Ovary (tissue), 9 donors: ENCODE data around the gene MRPS16. TPM values are rescaled to one million over a fixed set of nuclear protein-coding genes. Genes with fewer than 3 reads are reported as not detected.

Source experiments
- DNase-seq, 5 donors: peaks; one replicate each; pipeline ENCODE4 v3.0.0-alpha.2; 2019 to 2020
- H3K27ac ChIP-seq, 2 donors: fragments of 200-600 bp; one replicate each; pipeline versions ENCODE4 v1.5.1 to v1.8.0; 2019 to 2022
- H3K27me3 ChIP-seq: fragments of 200-600 bp; one replicate; pipeline ENCODE4 v1.8.0; 2022
- H3K36me3 ChIP-seq: fragments of 200-600 bp; sonication (generic); one replicate; pipeline ENCODE4 v1.5.1; 2019
- H3K4me1 ChIP-seq: one replicate; pipeline ENCODE4 v1.8.1; 2013; ENCODE audit warnings: mild to moderate bottlenecking, moderate library complexity; ENCODE audit not compliant: insufficient read depth
- H3K4me3 ChIP-seq: fragments of 200-600 bp; sonication (generic); one replicate; pipeline ENCODE4 v1.5.1; 2017
- H3K9me3 ChIP-seq, 2 donors: fragments of 200-600 bp in 1 of 2; sonication (generic) in 1 of 2; one replicate each; pipeline versions ENCODE4 v1.5.1 to v1.8.1; 2013 to 2019; ENCODE audit warnings: mild to moderate bottlenecking in 1 of 2, moderate library complexity in 1 of 2
- CTCF ChIP-seq, 3 donors: fragments of 450-650 bp in 2 of 3; fragments of 200-600 bp in 1 of 3; IDR thresholded peaks; one replicate each; pipeline versions ENCODE4 v1.5.1 to v1.8.0; 2016 to 2022; ENCODE audit warnings: antibody characterized with exemption in 3 of 3, mild to moderate bottlenecking in 1 of 3
- EP300 ChIP-seq: sonication (generic); formaldehyde crosslinking; IDR thresholded peaks from one replicate; pipeline ENCODE4 v1.6.1; 2017; ENCODE audit warnings: antibody characterized with exemption
- POLR2A ChIP-seq: fragments of 450-650 bp; IDR thresholded peaks from one replicate; pipeline ENCODE4 v1.6.1; 2017; ENCODE audit warnings: antibody characterized with exemption, mild to moderate bottlenecking, moderate library complexity
- WGBS, 3 donors: extraction: QIAGEN DNeasy Blood & Tissue Kit in 1 of 3; methylation state at CpG; one replicate each; pipeline versions ENCODE4 v1.1.5 to v1.1.7; 2013 to 2017; 5-methylcytosine and 5-hydroxymethylcytosine counted together
- intact Hi-C, 4 donors: fragments of 100-400 bp; cut with DNase I; formaldehyde crosslinking; loops; one replicate each; pipeline versions ENCODE4 v1.11.0 to v1.15.1; 2022 to 2023
- polyA plus RNA-seq, 2 donors: library from polyadenylated mRNA; stranded (reverse); fragments of 200-250 nt in 1 of 2; fragments of 350-450 nt in 1 of 2; fragmentation: Illumina TruSeq in 1 of 2; extraction: RNeasy Lipid Tissue Mini Kit (QIAGEN cat#74804) in 1 of 2; gene quantifications; one replicate each; pipeline ENCODE4 v1.2.3, GENCODE V29; 2013 to 2014
- total RNA-seq, 7 donors: library from RNA; depleted of rRNA in 2 of 7; stranded (reverse); fragments of >200 nt in 2 of 7; fragmentation: NEBNext Ultra II Directional in 3 of 7; extraction: Animal tissue kit (Norgen Biotek cat#: 25700) in 3 of 7; gene quantifications; one replicate each; pipeline versions ENCODE4 v1.1.0 to v1.2.4, GENCODE V29; 2016 to 2023
- donor health status: DM: no; HTN: no; CAD: no; lungs with moderate emphysema.
- donor health status: DM: no; HTN: no; CAD: no.
- donor health status: Bipolar disorder and iron deficiency.
- donor health status: DM: yes; HTN: yes; CAD: no.
- donor health status: DM: no; HTN: no; CAD: no.
- donor health status: DM: yes; HTN: yes; CAD: no.

MRPS16 gene
- total and polyA plus RNA-seq, 9 donors: 26.3 to 101 (median 54.6) TPM

- TF ChIP-seq EP300: no peak
- TF ChIP-seq POLR2A: no peak
- TF ChIP-seq CTCF (IDR thresholded peaks at IDR 0.05): no peak
- no peak overlapping the region for H3K27ac ChIP-seq
- no peaks in the 10 kb centered on the region for H3K4me1 ChIP-seq
- no peaks in the 10 kb centered on the region for H3K27me3 ChIP-seq
- no peak for DNase-seq
- 95 to 96% (median 96%) methylated on average over 3 of the region's 3 CpGs for WGBS, 3 donors
- H3K36me3 ChIP-seq: no peaks in the 10 kb centered on the region
- intact Hi-C loops: no loop called here
- H3K4me3 ChIP-seq: no peak overlapping the region
- no peaks in the 10 kb centered on the region for H3K9me3 ChIP-seq
Measured at GRCh38 chr10:73210395-73211105, 41.9 kb downstream of the MRPS16 start.

- no peak for TF ChIP-seq EP300
- no peak for TF ChIP-seq POLR2A
- no peak for TF ChIP-seq CTCF (IDR thresholded peaks at IDR 0.05)
- H3K9me3 ChIP-seq: no peaks in the 10 kb centered on the region
- H3K4me1 ChIP-seq: no peaks in the 10 kb centered on the region
- H3K27me3 ChIP-seq: no peaks in the 10 kb centered on the region
- no peak overlapping the region for H3K27ac ChIP-seq
- no peaks in the 10 kb centered on the region for H3K36me3 ChIP-seq
- DNase-seq: no peak
- 67 to 83% (median 69%) methylated on average over 1 of the region's 1 CpG for WGBS, 3 donors
- intact Hi-C loops: no loop called here
- H3K4me3 ChIP-seq: no peak overlapping the region
Measured at GRCh38 chr10:73209705-73210104, 42.7 kb downstream of the MRPS16 start.

GRCh38 chr10:73207883-73208282, 44.6 kb downstream of the MRPS16 start:
- no peaks in the 10 kb centered on the region for H3K4me1 ChIP-seq
- no peaks in the 10 kb centered on the region for H3K27me3 ChIP-seq
- no peaks in the 10 kb centered on the region for H3K9me3 ChIP-seq
- 81 to 84% (median 83%) methylated on average over 2 of the region's 2 CpGs for WGBS, 3 donors
- H3K4me3 ChIP-seq: no peak overlapping the region
- no peak for DNase-seq
- H3K36me3 ChIP-seq: no peaks in the 10 kb centered on the region
- H3K27ac ChIP-seq: no peak overlapping the region
- intact Hi-C loops: no loop called here
- TF ChIP-seq CTCF (IDR thresholded peaks at IDR 0.05) (no peak), POLR2A (no peak), EP300 (no peak)

- intact Hi-C loops: no loop called here
- TF ChIP-seq CTCF (IDR thresholded peaks at IDR 0.05) (no peak), POLR2A (no peak), EP300 (no peak)
Measured at GRCh38 chr10:73206385-73206784, 46.1 kb downstream of the MRPS16 start.

More at GRCh38 chr10:73206385-73206784, 46.1 kb downstream of the MRPS16 start:
- Histone ChIP-seq H3K27ac (no peak overlapping the region), H3K4me3 (no peak overlapping the region), H3K27me3 (no peaks in the 10 kb centered on the region), H3K9me3 (no peaks in the 10 kb centered on the region), H3K4me1 (no peaks in the 10 kb centered on the region), H3K36me3 (no peaks in the 10 kb centered on the region)
- 98 to 99% (median 99%) methylated on average over 5 of the region's 5 CpGs for WGBS, 3 donors
- DNase-seq: no peak
